HG03432 (cell line): Measurements from ENCODE around the gene MCHR2.

ENCODE experiments used
- ATAC-seq: cut with Tn5 transposase; IDR thresholded peaks from one replicate; pipeline ENCODE4 v1.9.1; 2021; ENCODE audit warnings: mild to moderate bottlenecking, moderate library complexity; ENCODE audit not compliant: unreplicated experiment

MCHR2 gene

GRCh38 chr6:99905209-99906106 is 88.6 kb downstream of the MCHR2 start:
- ATAC-seq: peak; percentile 97

- no peak for ATAC-seq
Observed at GRCh38 chr6:99901596-99902384, 92.2 kb downstream of the MCHR2 start.

- peak; percentile 72 for ATAC-seq
Observed at GRCh38 chr6:99894815-99895214, 99.2 kb downstream of the MCHR2 start.

- no peak for ATAC-seq
Observed at GRCh38 chr6:99887066-99887465, 107.0 kb downstream of the MCHR2 start.

- ATAC-seq: no peak
Observed at GRCh38 chr6:99885051-99885450, 109.0 kb downstream of the MCHR2 start.

- ATAC-seq: no peak
Observed at GRCh38 chr6:99882128-99882702, 111.8 kb downstream of the MCHR2 start.

- no peak for ATAC-seq
Observed at GRCh38 chr6:99879431-99879830, 114.6 kb downstream of the MCHR2 start.

GRCh38 chr6:99875068-99875467 is 119.0 kb downstream of the MCHR2 start:
- no peak for ATAC-seq

- ATAC-seq: no peak
Observed at GRCh38 chr6:99873084-99873483, 120.9 kb downstream of the MCHR2 start.

- ATAC-seq: no peak
Observed at GRCh38 chr6:99871641-99872040, 122.4 kb downstream of the MCHR2 start.
